HUES48 (cell line): ENCODE data around the gene NOL4.

ENCODE experiments used
- H3K27ac ChIP-seq: one replicate; pipeline ENCODE4 v1.7.0; 2013; ENCODE audit warnings: low read depth, low read length, inconsistent platforms
- H3K27me3 ChIP-seq: 2 replicates; pipeline ENCODE4 v1.6.1; 2013; ENCODE audit warnings: mild to moderate bottlenecking, low read length; ENCODE audit not compliant: control insufficient read depth, insufficient read depth
- H3K36me3 ChIP-seq: 2 replicates; pipeline ENCODE4 v1.6.1; 2013; ENCODE audit warnings: low read length; ENCODE audit not compliant: control insufficient read depth, insufficient read depth
- H3K4me1 ChIP-seq: 2 replicates; pipeline ENCODE4 v1.6.1; 2013; ENCODE audit warnings: mild to moderate bottlenecking, low read length; ENCODE audit not compliant: control insufficient read depth, insufficient read depth
- H3K4me3 ChIP-seq: 2 replicates; pipeline ENCODE4 v1.5.1; 2013; ENCODE audit warnings: mild to moderate bottlenecking, low read depth, low read length
- H3K9ac ChIP-seq: 2 replicates; pipeline ENCODE4 v1.6.1; 2013; ENCODE audit warnings: mild to moderate bottlenecking, low read depth, low read length, moderate library complexity
- H3K9me3 ChIP-seq: 2 replicates; pipeline ENCODE4 v1.6.1; 2013; ENCODE audit warnings: low read length; ENCODE audit not compliant: control insufficient read depth, insufficient read depth

The NOL4 gene

DNA sequence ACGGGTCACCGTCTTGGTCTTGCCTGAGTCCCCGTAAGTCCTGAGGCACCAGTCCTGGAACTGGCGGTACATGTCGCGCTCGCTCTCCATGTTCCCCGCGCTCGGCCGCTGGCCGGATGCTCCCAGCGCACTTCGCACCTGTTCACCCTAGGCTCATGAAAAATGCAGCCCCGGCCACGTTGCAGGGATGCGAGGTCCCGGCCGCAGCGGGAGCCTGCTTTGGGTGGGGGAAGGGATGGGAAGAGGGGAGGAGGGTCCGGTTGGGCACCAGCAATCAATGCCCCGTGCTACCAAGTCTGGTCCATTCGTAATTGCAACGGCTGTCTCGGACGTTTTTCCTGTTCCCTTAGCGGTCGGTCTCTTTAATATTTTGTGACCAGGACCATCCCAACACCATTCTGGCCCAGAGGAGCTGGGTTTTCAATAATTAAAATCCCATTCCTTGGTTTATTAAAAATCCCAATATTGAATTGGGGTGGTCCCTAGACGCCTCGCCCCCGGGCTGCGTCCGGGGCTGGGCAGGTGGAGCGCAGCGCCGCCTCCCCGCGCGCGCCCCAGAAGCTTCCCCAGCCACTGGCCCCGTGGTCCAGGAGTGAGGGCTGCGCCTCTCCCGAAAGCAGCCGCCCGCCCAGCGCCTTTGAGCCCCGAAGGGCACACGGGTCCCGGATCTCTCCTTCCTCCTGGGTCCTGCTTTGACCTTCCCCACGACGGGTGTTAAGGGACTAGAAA, 1.4 kb downstream of the NOL4 start:
- no peak overlapping the region for H3K27ac ChIP-seq
- peaks cover 13% of the 10 kb centered on the region for H3K4me1 ChIP-seq
- H3K9me3 ChIP-seq, result no peaks in the 10 kb centered on the region
- peaks cover 56% of the 10 kb centered on the region for H3K27me3 ChIP-seq
- H3K36me3 ChIP-seq, result no peaks in the 10 kb centered on the region
- no peak overlapping the region for H3K9ac ChIP-seq
- peak overlapping the region; percentile 75 for H3K4me3 ChIP-seq

DNA sequence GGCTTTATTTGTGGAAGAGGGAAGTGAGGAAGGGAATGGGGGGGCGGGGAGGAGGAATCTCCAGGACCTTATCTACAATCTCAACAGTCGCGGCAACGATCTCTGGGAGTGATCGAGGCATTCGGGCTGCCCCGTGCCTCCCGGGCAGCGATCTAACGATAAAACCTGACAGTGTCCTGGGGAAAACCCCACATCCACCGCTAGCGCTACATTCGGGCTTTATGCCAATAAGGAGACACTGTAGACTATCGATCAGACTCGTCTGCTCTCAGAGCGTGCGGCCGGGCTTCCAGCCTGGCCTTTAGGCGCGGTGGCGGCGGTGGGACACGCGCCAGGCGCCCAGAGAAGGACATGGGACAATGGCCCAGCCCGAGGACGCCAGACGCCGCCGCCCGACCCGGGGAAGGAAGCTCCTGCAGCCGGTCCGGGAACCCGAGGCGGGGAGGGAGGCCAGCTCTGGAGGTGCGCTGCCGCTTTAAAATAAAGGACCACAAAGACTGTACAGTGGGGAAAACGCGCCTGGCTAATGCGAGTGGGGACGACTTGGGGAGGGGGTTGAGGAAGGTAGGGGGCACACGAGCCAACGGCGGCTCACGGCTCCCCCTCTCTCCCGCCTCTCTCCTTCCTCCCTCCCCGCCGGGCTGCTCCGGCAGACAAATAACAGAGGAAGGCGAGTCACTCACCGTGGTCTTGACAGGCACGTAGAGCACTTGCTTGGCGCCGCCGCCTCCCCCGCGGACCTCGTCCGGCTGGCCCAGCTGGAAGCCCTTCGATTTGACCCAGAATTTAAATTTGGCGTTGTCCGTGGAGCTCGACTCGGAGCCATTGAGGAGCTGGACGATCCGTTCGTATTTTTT, 2.2 kb downstream of the NOL4 start:
- H3K4me3 ChIP-seq, result peak overlapping the region; percentile 75
- no peaks in the 10 kb centered on the region for H3K9me3 ChIP-seq
- peaks cover 13% of the 10 kb centered on the region for H3K4me1 ChIP-seq
- no peaks in the 10 kb centered on the region for H3K36me3 ChIP-seq
- peaks cover 56% of the 10 kb centered on the region for H3K27me3 ChIP-seq
- H3K27ac ChIP-seq, result no peak overlapping the region
- peak overlapping the region; percentile 30; the same call in 1 of the 2 replicates for H3K9ac ChIP-seq

DNA sequence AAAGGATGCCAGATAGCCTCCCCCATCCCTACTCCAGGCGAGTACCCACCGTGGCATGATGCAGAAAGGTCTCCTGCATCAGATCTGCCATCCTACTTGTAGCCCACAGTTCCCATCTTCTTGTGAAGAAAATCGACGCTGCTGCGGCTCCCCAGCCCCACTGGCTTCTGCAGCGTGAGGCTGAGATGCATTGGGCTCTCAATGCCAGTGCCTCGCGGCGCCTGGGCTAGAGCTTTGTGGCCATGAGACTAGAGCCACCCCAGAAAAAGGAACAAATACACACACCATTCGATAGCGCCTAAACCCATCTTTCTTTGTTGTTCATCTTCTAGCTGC, 2.8 kb downstream of the NOL4 start:
- H3K4me3 ChIP-seq, result peak overlapping the region; percentile 75
- H3K9ac ChIP-seq, result no peak overlapping the region; the same call in 1 of the 2 replicates
- no peaks in the 10 kb centered on the region for H3K9me3 ChIP-seq
- H3K27me3 ChIP-seq, result peaks cover 56% of the 10 kb centered on the region
- H3K4me1 ChIP-seq, result peaks cover 13% of the 10 kb centered on the region
- H3K27ac ChIP-seq, result no peak overlapping the region
- no peaks in the 10 kb centered on the region for H3K36me3 ChIP-seq

DNA sequence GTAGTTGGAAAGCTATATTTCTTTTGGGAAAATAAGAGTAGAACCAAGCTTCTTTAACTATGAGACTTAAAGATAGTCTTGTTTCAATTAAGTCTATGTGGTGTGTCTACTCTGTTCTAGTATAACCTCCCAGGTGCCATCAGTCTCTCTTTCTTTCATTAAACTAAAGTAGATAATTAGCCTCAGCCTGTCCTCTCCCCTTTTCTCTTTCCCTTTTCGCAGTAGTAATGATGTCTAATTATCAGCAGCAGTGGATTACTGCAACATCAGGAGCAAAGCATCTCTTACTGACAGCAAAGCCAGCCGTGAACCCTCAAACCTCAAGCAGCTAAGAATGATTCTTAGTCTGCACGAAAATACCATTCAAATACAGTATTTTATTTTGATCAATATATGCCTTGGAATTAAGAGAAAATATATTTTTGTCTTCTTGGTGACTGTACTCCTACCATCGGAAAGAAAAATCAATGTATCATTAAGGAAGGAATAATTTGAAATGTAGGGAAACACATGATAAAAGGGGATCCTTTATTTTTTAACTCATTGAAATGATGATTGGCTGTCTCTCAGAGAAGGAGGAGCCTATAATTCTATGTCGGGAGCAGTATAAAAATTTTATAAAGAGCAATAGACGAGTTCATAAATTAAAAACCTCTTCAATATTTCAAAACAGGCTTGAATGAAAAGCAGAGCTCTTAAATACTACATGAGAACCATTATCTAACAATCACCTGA, 4.5 kb downstream of the NOL4 start:
- H3K4me3 ChIP-seq, result no peak overlapping the region

DNA sequence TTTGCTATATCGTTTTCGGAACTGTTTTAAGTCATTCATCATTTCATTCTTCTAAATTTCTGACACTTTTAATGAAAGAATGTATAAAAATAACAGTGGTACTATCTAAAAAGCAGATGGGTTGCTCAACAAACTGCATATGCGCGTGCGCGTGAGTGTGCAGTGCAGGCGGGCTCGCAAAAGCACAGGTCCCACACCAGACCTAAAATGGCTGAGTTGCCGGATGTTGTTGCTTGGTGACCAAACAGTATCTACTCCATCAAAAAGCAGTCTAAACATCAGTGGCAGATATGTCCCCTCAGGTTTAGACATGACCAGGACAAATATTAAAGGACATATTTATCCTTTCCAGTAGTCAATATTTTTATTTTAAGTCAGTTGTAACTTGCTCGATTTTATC, 5.1 kb downstream of the NOL4 start:
- peaks cover 10% of the 10 kb centered on the region for H3K4me1 ChIP-seq
- no peak overlapping the region for H3K4me3 ChIP-seq
- peaks cover 55% of the 10 kb centered on the region for H3K27me3 ChIP-seq
- no peak overlapping the region for H3K27ac ChIP-seq
- H3K36me3 ChIP-seq, result no peaks in the 10 kb centered on the region
- no peak overlapping the region for H3K9ac ChIP-seq
- no peaks in the 10 kb centered on the region for H3K9me3 ChIP-seq

More for the DNA sequence above, 4.5 kb downstream of the NOL4 start:
- Histone ChIP-seq H3K4me1 (peaks cover 10% of the 10 kb centered on the region), H3K27me3 (peaks cover 56% of the 10 kb centered on the region), H3K9ac (no peak overlapping the region), H3K36me3 (no peaks in the 10 kb centered on the region), H3K27ac (no peak overlapping the region), H3K9me3 (no peaks in the 10 kb centered on the region)

DNA sequence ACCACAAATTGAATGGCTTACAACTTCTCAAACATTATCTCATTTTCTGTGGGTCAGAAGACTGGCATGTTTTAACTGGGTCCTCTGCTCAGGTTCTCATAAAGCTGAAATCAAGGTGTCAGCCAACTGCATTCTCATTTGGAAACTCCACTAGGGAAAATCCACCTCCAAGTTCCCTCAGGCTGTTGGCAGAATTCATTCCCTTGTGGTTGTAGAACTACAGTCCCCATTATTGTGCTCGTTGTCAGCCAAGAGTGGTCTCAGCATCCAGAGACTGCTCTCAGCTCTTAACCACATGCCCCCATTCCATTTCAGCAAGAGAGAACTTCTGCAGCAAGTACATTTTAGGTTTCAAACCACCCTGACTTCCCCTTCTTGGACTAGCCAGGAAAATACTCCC, 12.2 kb downstream of the NOL4 start:
- no peaks in the 10 kb centered on the region for H3K27me3 ChIP-seq
- H3K9ac ChIP-seq, result no peak overlapping the region
- H3K36me3 ChIP-seq, result no peaks in the 10 kb centered on the region
- H3K4me3 ChIP-seq, result no peak overlapping the region
- no peaks in the 10 kb centered on the region for H3K9me3 ChIP-seq
- H3K4me1 ChIP-seq, result no peaks in the 10 kb centered on the region; the same call in 1 of the 2 replicates
- no peak overlapping the region for H3K27ac ChIP-seq

DNA sequence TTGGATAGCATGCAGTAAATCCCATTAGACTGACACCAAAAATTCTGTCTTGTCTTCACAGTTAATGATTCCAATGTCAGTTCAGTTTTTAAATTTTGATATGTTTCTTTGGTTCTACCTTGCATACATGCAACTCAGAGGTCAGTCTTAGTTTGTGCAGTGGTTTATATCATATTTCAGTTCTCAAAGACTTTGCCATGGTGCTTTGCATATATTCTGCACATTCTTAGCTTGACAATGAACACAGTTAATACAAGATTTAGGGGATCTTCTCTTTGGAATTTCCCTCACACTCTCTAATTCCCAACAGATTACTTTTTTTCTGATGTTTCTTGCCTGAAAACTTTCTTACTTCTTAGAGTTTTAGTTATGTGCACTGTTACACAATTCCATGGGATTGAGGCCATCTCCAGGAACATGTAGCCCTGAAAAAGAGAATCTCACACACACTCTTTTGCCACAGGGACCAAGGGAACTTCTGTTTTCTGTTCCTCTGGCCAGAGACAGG, 17.3 kb downstream of the NOL4 start:
- no peaks in the 10 kb centered on the region for H3K36me3 ChIP-seq
- no peaks in the 10 kb centered on the region for H3K27me3 ChIP-seq
- no peaks in the 10 kb centered on the region; the same call in 1 of the 2 replicates for H3K4me1 ChIP-seq
- no peak overlapping the region for H3K4me3 ChIP-seq
- H3K9ac ChIP-seq, result no peak overlapping the region
- H3K9me3 ChIP-seq, result no peaks in the 10 kb centered on the region
- H3K27ac ChIP-seq, result no peak overlapping the region

DNA sequence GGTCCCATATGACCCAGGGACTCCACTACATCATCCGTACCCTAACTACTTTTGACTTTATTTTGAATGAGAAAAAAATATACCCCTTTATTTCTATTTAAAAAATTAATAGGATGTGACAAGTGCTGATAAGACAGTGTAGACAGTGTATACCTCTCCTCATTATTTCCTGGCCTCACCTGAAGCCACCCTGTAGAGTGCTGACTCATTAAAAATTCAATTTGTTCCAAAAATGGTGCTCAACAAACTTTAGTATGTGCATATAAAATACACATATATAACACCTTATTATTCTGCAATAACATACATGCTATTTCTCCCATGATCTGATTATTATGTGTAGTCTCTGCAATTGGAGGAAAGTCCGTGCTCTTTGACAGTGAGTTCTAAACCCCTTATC, 20.8 kb downstream of the NOL4 start:
- Histone ChIP-seq H3K27me3 (no peaks in the 10 kb centered on the region), H3K9me3 (no peaks in the 10 kb centered on the region), H3K4me1 (no peaks in the 10 kb centered on the region), H3K4me3 (no peak overlapping the region), H3K9ac (no peak overlapping the region), H3K27ac (no peak overlapping the region), H3K36me3 (no peaks in the 10 kb centered on the region)

DNA sequence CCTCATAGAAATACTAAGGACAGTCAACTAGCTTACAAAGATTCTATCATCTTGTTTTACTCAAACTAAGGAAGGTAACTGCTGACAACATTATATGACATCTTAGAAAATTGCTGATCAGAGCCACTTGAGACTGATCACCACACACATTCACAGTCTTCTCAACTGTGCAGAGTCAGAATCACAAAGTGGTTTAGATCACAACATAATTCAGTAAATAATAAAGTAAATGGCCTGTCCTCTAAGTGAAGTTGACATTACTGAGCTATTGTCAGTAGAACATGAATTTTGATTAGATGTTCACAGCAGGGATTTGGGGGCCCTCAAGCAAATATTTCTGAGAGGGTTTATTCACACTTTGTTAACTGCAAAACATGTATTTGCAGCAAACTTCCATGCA, 28.5 kb downstream of the NOL4 start:
- no peaks in the 10 kb centered on the region for H3K27me3 ChIP-seq
- H3K4me1 ChIP-seq, result peaks cover 4% of the 10 kb centered on the region; the same call in 1 of the 2 replicates
- no peaks in the 10 kb centered on the region for H3K9me3 ChIP-seq
- H3K4me3 ChIP-seq, result no peak overlapping the region
- H3K36me3 ChIP-seq, result no peaks in the 10 kb centered on the region
- no peak overlapping the region for H3K9ac ChIP-seq
- no peak overlapping the region for H3K27ac ChIP-seq

DNA sequence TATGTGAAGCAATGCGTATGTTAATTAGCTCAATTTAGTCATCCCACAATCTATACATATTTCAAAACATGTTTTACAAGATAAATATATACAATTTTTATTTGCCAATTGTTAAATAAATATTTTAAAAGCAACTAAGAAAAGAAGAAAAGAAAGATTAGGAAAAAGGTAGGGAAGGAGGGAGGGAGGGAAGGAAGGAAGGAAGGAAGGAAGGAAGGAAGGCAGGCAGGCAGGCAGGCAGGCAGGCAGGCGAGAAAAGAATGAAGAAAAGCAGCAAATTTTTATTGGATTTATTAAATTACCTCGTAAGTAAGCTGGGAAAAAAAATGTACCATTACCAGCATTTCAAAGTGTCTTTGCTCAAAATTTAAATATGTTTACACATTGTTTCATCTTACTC, 30.5 kb downstream of the NOL4 start:
- Histone ChIP-seq H3K4me1 (peaks cover 4% of the 10 kb centered on the region; the same call in 1 of the 2 replicates), H3K27me3 (no peaks in the 10 kb centered on the region), H3K9ac (no peak overlapping the region), H3K9me3 (no peaks in the 10 kb centered on the region), H3K36me3 (no peaks in the 10 kb centered on the region), H3K4me3 (no peak overlapping the region), H3K27ac (no peak overlapping the region)
